Esophagus muscularis mucosa (tissue), 4 donors: ENCODE data around the gene ZBTB32.

Experiments
- EP300 ChIP-seq: sonication (generic); formaldehyde crosslinking; IDR thresholded peaks from one replicate; pipeline ENCODE4 v1.6.1; 2017; ENCODE audit warnings: antibody characterized with exemption
- POLR2A ChIP-seq: fragments of 450-650 bp; IDR thresholded peaks from one replicate; pipeline ENCODE4 v1.6.1; 2017; ENCODE audit warnings: antibody characterized with exemption, moderate library complexity, mild to moderate bottlenecking, low read depth
- POLR2AphosphoS5 ChIP-seq, 2 donors: sonication (generic); formaldehyde crosslinking; IDR thresholded peaks; one replicate each; pipeline ENCODE4 v1.6.1; 2017; ENCODE audit warnings: antibody characterized with exemption in 2 of 2
- TF ChIP-seq, protein P1 (sequence below), 3 experiments: fragments of 200-600 bp in 2 of 3; fragments of 450-650 bp in 1 of 3; sonication (generic) in 2 of 3; IDR thresholded peaks; one replicate each; pipeline ENCODE4 v1.5.1; 2017 to 2019; ENCODE audit warnings: antibody characterized with exemption in 3 of 3, mild to moderate bottlenecking in 2 of 3, moderate library complexity in 1 of 3

- TF ChIP-seq POLR2A (no peak), POLR2AphosphoS5 (IDR thresholded peaks at IDR 0.05) (no peak), EP300 (no peak)
- TF ChIP-seq, protein P1, sequence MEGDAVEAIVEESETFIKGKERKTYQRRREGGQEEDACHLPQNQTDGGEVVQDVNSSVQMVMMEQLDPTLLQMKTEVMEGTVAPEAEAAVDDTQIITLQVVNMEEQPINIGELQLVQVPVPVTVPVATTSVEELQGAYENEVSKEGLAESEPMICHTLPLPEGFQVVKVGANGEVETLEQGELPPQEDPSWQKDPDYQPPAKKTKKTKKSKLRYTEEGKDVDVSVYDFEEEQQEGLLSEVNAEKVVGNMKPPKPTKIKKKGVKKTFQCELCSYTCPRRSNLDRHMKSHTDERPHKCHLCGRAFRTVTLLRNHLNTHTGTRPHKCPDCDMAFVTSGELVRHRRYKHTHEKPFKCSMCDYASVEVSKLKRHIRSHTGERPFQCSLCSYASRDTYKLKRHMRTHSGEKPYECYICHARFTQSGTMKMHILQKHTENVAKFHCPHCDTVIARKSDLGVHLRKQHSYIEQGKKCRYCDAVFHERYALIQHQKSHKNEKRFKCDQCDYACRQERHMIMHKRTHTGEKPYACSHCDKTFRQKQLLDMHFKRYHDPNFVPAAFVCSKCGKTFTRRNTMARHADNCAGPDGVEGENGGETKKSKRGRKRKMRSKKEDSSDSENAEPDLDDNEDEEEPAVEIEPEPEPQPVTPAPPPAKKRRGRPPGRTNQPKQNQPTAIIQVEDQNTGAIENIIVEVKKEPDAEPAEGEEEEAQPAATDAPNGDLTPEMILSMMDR (IDR thresholded peaks at IDR 0.05): no peak
These were observed 16.3 kb downstream of the ZBTB32 start for GRCh38 chr19:35720648-35721047.
